Measurements from ENCODE around the gene APP.

- TF ChIP-seq CTCF (IDR thresholded peaks at IDR 0.05), result no peak
- no peak for TF ChIP-seq POLR2A (IDR thresholded peaks at IDR 0.05)
These were observed 33.0 kb downstream of the APP start for GRCh38 chr21:26137379-26138060.
